SH-SY5Y (cell line): ENCODE data around the gene PLCH1.

Experiments used
- GATA2 ChIP-seq: IDR thresholded peaks from 2 replicates; pipeline ENCODE4 v1.6.1; 2011; ENCODE audit warnings: mild to moderate bottlenecking, low read depth, low read length
- GATA3 ChIP-seq: IDR thresholded peaks from 2 replicates; pipeline ENCODE4 v1.6.1; 2011; ENCODE audit warnings: low read depth, mild to moderate bottlenecking, low read length, moderate library complexity

DNA sequence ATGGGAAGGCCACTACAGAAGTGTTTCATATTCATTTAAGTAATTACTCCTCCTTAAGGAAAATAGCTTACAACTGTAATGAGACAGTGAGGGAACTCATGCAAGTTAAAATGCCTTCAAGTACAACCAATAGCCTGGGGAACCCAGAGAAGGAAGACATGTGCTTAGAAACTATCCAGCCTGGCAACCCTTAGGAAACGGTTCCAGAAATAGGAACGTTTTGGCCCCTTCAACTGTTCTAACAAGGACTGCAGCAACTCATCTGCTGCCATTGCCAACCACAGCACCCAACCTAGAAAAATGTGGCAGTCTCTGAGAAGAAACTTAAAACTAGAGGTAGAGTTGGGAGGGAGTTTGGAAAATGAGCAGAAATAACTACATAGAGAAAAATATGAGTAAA is 303.8 kb downstream of the PLCH1 start:
- no peak for TF ChIP-seq GATA2
- TF ChIP-seq GATA3: no peak
